Central memory CD8-positive, alpha-beta T cell (primary cell): Measurements from ENCODE around the gene APOBEC3C.

ENCODE experiments used
- ATAC-seq: fragments of 150-1000 bp; cut with Tn5 transposase; replicated peaks from 2 replicates; pipeline ENCODE4 v1.10.0; 2022; ENCODE audit warnings: mild to moderate bottlenecking, moderate FRiP score, moderate number of reproducible peaks; ENCODE audit not compliant: poor library complexity, severe bottlenecking; ENCODE audit errors: extremely low read depth
- DNase-seq, 2 donors: peaks; one replicate each; pipeline ENCODE4 v3.0.0; 2021; ENCODE audit warnings: low spot score in 2 of 2
- H3K27ac Mint-ChIP-seq: one replicate; pipeline ENCODE4 v1.8.0; 2022; ENCODE audit warnings: low read depth, mild to moderate bottlenecking, moderate library complexity, mixed read lengths
- H3K27me3 Mint-ChIP-seq: one replicate; pipeline ENCODE4 v1.8.0; 2022; ENCODE audit warnings: mixed read lengths
- H3K36me3 Mint-ChIP-seq: one replicate; pipeline ENCODE4 v1.8.0; 2022; ENCODE audit warnings: mild to moderate bottlenecking, moderate library complexity, mixed read lengths; ENCODE audit not compliant: insufficient read depth
- H3K4me1 Mint-ChIP-seq: one replicate; pipeline ENCODE4 v1.8.0; 2022; ENCODE audit warnings: mixed read lengths
- H3K4me3 Mint-ChIP-seq: one replicate; pipeline ENCODE4 v1.8.0; 2022; ENCODE audit warnings: mild to moderate bottlenecking, moderate library complexity, mixed read lengths
- H3K9me3 Mint-ChIP-seq: one replicate; pipeline ENCODE4 v1.8.0; 2022; ENCODE audit warnings: mixed read lengths

The APOBEC3C gene

GRCh38 chr22:39013942-39014722 is at the start of gene APOBEC3C:
TSS of gene APOBEC3C (plus strand) at chr22:39014257. CDS start at chr22:39014363, 106 bp downstream.
- Mint-ChIP-seq H3K27me3 (no peaks in the 10 kb centered on the region), H3K27ac (peak within 1 kb of the TSS; percentile 95), H3K36me3 (peaks cover 28% of the 10 kb centered on the region), H3K9me3 (no peaks in the 10 kb centered on the region), H3K4me3 (peak within 1 kb of the TSS; percentile 99), H3K4me1 (peaks cover 41% of the 10 kb centered on the region)
- peak; percentile 96 for ATAC-seq
- DNase-seq, result peak; percentile 42 to 64

- Mint-ChIP-seq H3K9me3 (no peaks in the 10 kb centered on the region), H3K36me3 (peaks cover 1% of the 10 kb centered on the region), H3K27me3 (peaks cover 49% of the 10 kb centered on the region), H3K27ac (no peak overlapping the region), H3K4me1 (no peaks in the 10 kb centered on the region), H3K4me3 (no peak overlapping the region)
- ATAC-seq (no peak), DNase-seq (no peak)
Observed at GRCh38 chr22:38964306-38964705, 49.8 kb upstream of the APOBEC3C start.

- Mint-ChIP-seq H3K27ac (no peak overlapping the region), H3K27me3 (peaks cover 56% of the 10 kb centered on the region), H3K4me1 (no peaks in the 10 kb centered on the region), H3K9me3 (no peaks in the 10 kb centered on the region), H3K4me3 (no peak overlapping the region), H3K36me3 (peaks cover 1% of the 10 kb centered on the region)
- no peak for DNase-seq
- no peak for ATAC-seq
Observed at GRCh38 chr22:38964989-38965388, 49.1 kb upstream of the APOBEC3C start.

- Mint-ChIP-seq H3K36me3 (peaks cover 1% of the 10 kb centered on the region), H3K27me3 (peaks cover 64% of the 10 kb centered on the region), H3K4me1 (no peaks in the 10 kb centered on the region), H3K4me3 (no peak overlapping the region), H3K27ac (no peak overlapping the region), H3K9me3 (no peaks in the 10 kb centered on the region)
- DNase-seq (no peak), ATAC-seq (no peak)
Observed at GRCh38 chr22:38965614-38966379, 48.3 kb upstream of the APOBEC3C start.

- no peaks in the 10 kb centered on the region for H3K9me3 Mint-ChIP-seq
- ATAC-seq (no peak), DNase-seq (no peak)
- peaks cover 1% of the 10 kb centered on the region for H3K36me3 Mint-ChIP-seq
- H3K27me3 Mint-ChIP-seq, result peaks cover 70% of the 10 kb centered on the region
- no peak overlapping the region for H3K27ac Mint-ChIP-seq
- H3K4me3 Mint-ChIP-seq, result no peak overlapping the region
- no peaks in the 10 kb centered on the region for H3K4me1 Mint-ChIP-seq
Observed at GRCh38 chr22:38966380-38966702, 47.7 kb upstream of the APOBEC3C start.

- Mint-ChIP-seq H3K27ac (no peak overlapping the region), H3K27me3 (peaks cover 70% of the 10 kb centered on the region), H3K9me3 (no peaks in the 10 kb centered on the region), H3K4me1 (no peaks in the 10 kb centered on the region), H3K36me3 (peaks cover 1% of the 10 kb centered on the region), H3K4me3 (no peak overlapping the region)
- no peak for ATAC-seq
- DNase-seq, result no peak
Observed at GRCh38 chr22:38966942-38967341, 47.1 kb upstream of the APOBEC3C start.

- no peak for DNase-seq
- Mint-ChIP-seq H3K27ac (no peak overlapping the region), H3K36me3 (peaks cover 1% of the 10 kb centered on the region), H3K4me3 (no peak overlapping the region), H3K27me3 (peaks cover 70% of the 10 kb centered on the region), H3K4me1 (no peaks in the 10 kb centered on the region), H3K9me3 (no peaks in the 10 kb centered on the region)
- ATAC-seq, result peak; percentile 54
Observed at GRCh38 chr22:38967451-38968450, 46.3 kb upstream of the APOBEC3C start.

- H3K36me3 Mint-ChIP-seq, result peaks cover 1% of the 10 kb centered on the region
Observed at GRCh38 chr22:38968801-38969200, 45.3 kb upstream of the APOBEC3C start.

GRCh38 chr22:38970551-38970950 is 43.5 kb upstream of the APOBEC3C start:
- ATAC-seq (no peak), DNase-seq (no peak)
- H3K9me3 Mint-ChIP-seq, result no peaks in the 10 kb centered on the region
- H3K4me1 Mint-ChIP-seq, result no peaks in the 10 kb centered on the region
- H3K4me3 Mint-ChIP-seq, result no peak overlapping the region
- H3K27ac Mint-ChIP-seq, result no peak overlapping the region
- peaks cover 1% of the 10 kb centered on the region for H3K36me3 Mint-ChIP-seq
- H3K27me3 Mint-ChIP-seq, result peaks cover 47% of the 10 kb centered on the region

More at GRCh38 chr22:38968801-38969200, 45.3 kb upstream of the APOBEC3C start:
- Mint-ChIP-seq H3K9me3 (no peaks in the 10 kb centered on the region), H3K27ac (no peak overlapping the region), H3K4me1 (no peaks in the 10 kb centered on the region), H3K27me3 (peaks cover 64% of the 10 kb centered on the region), H3K4me3 (no peak overlapping the region)
- no peak for ATAC-seq
- no peak for DNase-seq

- Mint-ChIP-seq H3K4me1 (no peaks in the 10 kb centered on the region), H3K36me3 (peaks cover 1% of the 10 kb centered on the region), H3K27ac (no peak overlapping the region), H3K27me3 (peaks cover 40% of the 10 kb centered on the region), H3K9me3 (no peaks in the 10 kb centered on the region), H3K4me3 (no peak overlapping the region)
- DNase-seq (no peak), ATAC-seq (no peak)
Observed at GRCh38 chr22:38971202-38971601, 42.9 kb upstream of the APOBEC3C start.

- ATAC-seq, result no peak
- H3K9me3 Mint-ChIP-seq, result no peaks in the 10 kb centered on the region
- no peaks in the 10 kb centered on the region for H3K36me3 Mint-ChIP-seq
- DNase-seq, result no peak
- no peaks in the 10 kb centered on the region for H3K4me1 Mint-ChIP-seq
- H3K27me3 Mint-ChIP-seq, result peaks cover 34% of the 10 kb centered on the region
- no peak overlapping the region for H3K27ac Mint-ChIP-seq
- H3K4me3 Mint-ChIP-seq, result no peak overlapping the region
Observed at GRCh38 chr22:38971791-38972190, 42.3 kb upstream of the APOBEC3C start.

GRCh38 chr22:38972558-38972957 is 41.5 kb upstream of the APOBEC3C start:
- DNase-seq (no peak), ATAC-seq (no peak)
- Mint-ChIP-seq H3K27me3 (peaks cover 30% of the 10 kb centered on the region), H3K36me3 (no peaks in the 10 kb centered on the region), H3K4me3 (no peak overlapping the region), H3K27ac (no peak overlapping the region), H3K4me1 (no peaks in the 10 kb centered on the region), H3K9me3 (no peaks in the 10 kb centered on the region)
